ENCODE results near the gene VWDE. TPM values are rescaled to one million over a fixed set of nuclear protein-coding genes. Genes with fewer than 3 reads are reported as not detected.

Gene VWDE
- polyA plus RNA-seq, 1 donor from 2014 or later, result 0.27 TPM

DNA sequence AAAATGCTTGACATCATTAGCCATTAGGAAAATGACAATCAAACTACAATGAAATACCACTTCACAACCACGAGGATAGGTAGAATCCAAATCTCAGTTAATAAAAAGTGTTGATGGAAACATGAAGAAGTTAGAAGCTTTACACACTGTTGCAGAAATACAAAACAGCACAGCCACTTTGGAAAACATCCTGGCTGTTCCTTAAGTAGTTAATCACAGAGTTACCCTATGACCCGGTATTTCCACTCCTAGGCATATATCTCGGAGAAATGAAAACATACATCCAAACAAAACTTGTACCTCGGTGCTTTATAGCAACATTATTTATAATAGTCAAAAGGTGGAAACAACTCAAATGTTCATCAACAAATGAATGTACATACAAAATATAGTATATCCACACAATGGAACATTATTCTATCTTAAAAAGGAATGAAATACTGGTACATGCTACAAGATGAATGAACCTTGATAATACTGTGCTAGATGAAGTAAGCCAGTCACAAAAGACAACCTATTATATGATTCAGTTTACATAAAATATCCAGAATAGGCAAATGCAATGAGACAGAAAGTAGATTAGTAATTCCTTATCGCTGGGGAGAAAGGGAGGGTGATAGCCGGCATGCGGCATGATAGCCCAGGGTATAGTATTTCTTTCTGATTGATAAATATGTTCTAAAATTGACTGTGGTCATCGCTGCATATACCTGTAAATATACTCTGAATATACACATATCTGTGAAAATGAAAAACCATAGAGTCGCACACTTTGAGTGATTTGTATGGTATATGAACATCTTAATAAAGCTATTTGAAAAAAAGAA, 1.9 kb downstream of the VWDE start:
- H2AFZ ChIP-seq (ENCODE audit: low read depth, low read length), result no peak overlapping the region
- no peaks in the 10 kb centered on the region for H3F3A ChIP-seq (ENCODE audit: insufficient read depth, low read length, poor library complexity, severe bottlenecking)
- H3K9me3 ChIP-seq (ENCODE audit: low read length), result no peaks in the 10 kb centered on the region
- no peak overlapping the region for H3K9ac ChIP-seq (ENCODE audit: low read length)
- H4K20me1 ChIP-seq (ENCODE audit: insufficient read depth), result no peaks in the 10 kb centered on the region
- H3K36me3 ChIP-seq (ENCODE audit: insufficient read depth, low read length), result no peaks in the 10 kb centered on the region
- H3K4me3 ChIP-seq (ENCODE audit: low read length), result no peak overlapping the region
- H3K27me3 ChIP-seq (ENCODE audit: insufficient read depth, low read depth, low read length), result peaks cover 38% of the 10 kb centered on the region
- H3K79me2 ChIP-seq (replicated peaks; ENCODE audit: insufficient read depth, low read length), result no peaks in the 10 kb centered on the region
- TF ChIP-seq MXI1 (conservative IDR thresholded peaks at IDR 0.05; ENCODE audit: poor library complexity, severe bottlenecking), result no peak
- no peak for TF ChIP-seq POLR2AphosphoS5 (IDR thresholded peaks at IDR 0.05)
- TF ChIP-seq EZH2 (IDR thresholded peaks at IDR 0.05; ENCODE audit: borderline replicate concordance, insufficient read depth, low read length, poor library complexity, severe bottlenecking), result no peak
- TF ChIP-seq TAF1 (IDR thresholded peaks at IDR 0.05; ENCODE audit: low read depth), result no peak
- no peak for TF ChIP-seq RAD21 (conservative IDR thresholded peaks at IDR 0.05)
- TF ChIP-seq, protein P1, sequence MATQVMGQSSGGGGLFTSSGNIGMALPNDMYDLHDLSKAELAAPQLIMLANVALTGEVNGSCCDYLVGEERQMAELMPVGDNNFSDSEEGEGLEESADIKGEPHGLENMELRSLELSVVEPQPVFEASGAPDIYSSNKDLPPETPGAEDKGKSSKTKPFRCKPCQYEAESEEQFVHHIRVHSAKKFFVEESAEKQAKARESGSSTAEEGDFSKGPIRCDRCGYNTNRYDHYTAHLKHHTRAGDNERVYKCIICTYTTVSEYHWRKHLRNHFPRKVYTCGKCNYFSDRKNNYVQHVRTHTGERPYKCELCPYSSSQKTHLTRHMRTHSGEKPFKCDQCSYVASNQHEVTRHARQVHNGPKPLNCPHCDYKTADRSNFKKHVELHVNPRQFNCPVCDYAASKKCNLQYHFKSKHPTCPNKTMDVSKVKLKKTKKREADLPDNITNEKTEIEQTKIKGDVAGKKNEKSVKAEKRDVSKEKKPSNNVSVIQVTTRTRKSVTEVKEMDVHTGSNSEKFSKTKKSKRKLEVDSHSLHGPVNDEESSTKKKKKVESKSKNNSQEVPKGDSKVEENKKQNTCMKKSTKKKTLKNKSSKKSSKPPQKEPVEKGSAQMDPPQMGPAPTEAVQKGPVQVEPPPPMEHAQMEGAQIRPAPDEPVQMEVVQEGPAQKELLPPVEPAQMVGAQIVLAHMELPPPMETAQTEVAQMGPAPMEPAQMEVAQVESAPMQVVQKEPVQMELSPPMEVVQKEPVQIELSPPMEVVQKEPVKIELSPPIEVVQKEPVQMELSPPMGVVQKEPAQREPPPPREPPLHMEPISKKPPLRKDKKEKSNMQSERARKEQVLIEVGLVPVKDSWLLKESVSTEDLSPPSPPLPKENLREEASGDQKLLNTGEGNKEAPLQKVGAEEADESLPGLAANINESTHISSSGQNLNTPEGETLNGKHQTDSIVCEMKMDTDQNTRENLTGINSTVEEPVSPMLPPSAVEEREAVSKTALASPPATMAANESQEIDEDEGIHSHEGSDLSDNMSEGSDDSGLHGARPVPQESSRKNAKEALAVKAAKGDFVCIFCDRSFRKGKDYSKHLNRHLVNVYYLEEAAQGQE (IDR thresholded peaks at IDR 0.05; ENCODE audit: borderline replicate concordance), result no peak
- no peak for TF ChIP-seq EP300 (conservative IDR thresholded peaks at IDR 0.05; ENCODE audit: poor library complexity, severe bottlenecking)
- TF ChIP-seq, protein P2, sequence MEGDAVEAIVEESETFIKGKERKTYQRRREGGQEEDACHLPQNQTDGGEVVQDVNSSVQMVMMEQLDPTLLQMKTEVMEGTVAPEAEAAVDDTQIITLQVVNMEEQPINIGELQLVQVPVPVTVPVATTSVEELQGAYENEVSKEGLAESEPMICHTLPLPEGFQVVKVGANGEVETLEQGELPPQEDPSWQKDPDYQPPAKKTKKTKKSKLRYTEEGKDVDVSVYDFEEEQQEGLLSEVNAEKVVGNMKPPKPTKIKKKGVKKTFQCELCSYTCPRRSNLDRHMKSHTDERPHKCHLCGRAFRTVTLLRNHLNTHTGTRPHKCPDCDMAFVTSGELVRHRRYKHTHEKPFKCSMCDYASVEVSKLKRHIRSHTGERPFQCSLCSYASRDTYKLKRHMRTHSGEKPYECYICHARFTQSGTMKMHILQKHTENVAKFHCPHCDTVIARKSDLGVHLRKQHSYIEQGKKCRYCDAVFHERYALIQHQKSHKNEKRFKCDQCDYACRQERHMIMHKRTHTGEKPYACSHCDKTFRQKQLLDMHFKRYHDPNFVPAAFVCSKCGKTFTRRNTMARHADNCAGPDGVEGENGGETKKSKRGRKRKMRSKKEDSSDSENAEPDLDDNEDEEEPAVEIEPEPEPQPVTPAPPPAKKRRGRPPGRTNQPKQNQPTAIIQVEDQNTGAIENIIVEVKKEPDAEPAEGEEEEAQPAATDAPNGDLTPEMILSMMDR (IDR thresholded peaks at IDR 0.05; ENCODE audit: poor library complexity, severe bottlenecking), result no peak
- no peak for TF ChIP-seq SMC3 (conservative IDR thresholded peaks at IDR 0.05; ENCODE audit: poor library complexity)
- H3K9me2 ChIP-seq (ENCODE audit: insufficient read depth, low read length), result no peaks in the 10 kb centered on the region
- no peak overlapping the region for H3K27ac ChIP-seq (ENCODE audit: low read length)
- H3K4me2 ChIP-seq (ENCODE audit: low read length), result no peak overlapping the region

DNA sequence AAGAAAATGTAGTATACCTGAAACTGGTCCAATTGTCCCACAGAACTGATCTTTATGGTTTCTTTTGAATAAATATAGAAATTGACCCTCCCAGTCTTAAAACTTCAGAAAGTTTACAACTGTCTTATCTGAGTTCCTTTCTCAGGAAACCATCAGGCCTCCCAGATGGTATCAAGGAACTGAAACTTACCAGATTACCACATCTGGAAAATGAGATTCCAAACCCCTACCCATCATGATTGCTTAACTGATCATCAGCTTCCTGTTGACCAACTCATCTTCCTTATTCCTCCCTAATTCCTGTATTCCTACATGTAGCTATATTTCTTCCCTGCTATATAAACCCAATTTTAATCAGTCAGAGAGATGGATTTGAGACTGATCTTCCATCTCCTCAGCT, 5.5 kb downstream of the VWDE start:
- H4K20me1 ChIP-seq (ENCODE audit: insufficient read depth), result no peaks in the 10 kb centered on the region
- H3K9me2 ChIP-seq (ENCODE audit: insufficient read depth, low read length), result no peaks in the 10 kb centered on the region
- no peaks in the 10 kb centered on the region for H3K36me3 ChIP-seq (ENCODE audit: insufficient read depth, low read length)
- H3K27ac ChIP-seq (ENCODE audit: low read length), result no peak overlapping the region
- no peak for TF ChIP-seq EP300 (conservative IDR thresholded peaks at IDR 0.05; ENCODE audit: poor library complexity, severe bottlenecking)
- TF ChIP-seq POLR2AphosphoS5 (IDR thresholded peaks at IDR 0.05), result no peak
- no peak overlapping the region for H2AFZ ChIP-seq (ENCODE audit: low read depth, low read length)
- no peaks in the 10 kb centered on the region for H3F3A ChIP-seq (ENCODE audit: insufficient read depth, low read length, poor library complexity, severe bottlenecking)
- no peaks in the 10 kb centered on the region for H3K9me3 ChIP-seq (ENCODE audit: low read length)
- no peak overlapping the region for H3K4me2 ChIP-seq (ENCODE audit: low read length)
- H3K9ac ChIP-seq (ENCODE audit: low read length), result no peak overlapping the region
- no peaks in the 10 kb centered on the region for H3K79me2 ChIP-seq (replicated peaks; ENCODE audit: insufficient read depth, low read length)
- no peak overlapping the region for H3K4me3 ChIP-seq (ENCODE audit: low read length)
- peaks cover 22% of the 10 kb centered on the region for H3K27me3 ChIP-seq (ENCODE audit: insufficient read depth, low read depth, low read length)

All from neural cell (in vitro differentiated cells).